Activated T-cell treated with anti-CD3 and anti-CD28 coated beads, Interleukin-2, amount 50 U/mL, for 4 hours (primary cell): ENCODE results near the gene ATXN1. TPM values are rescaled to one million over a fixed set of nuclear protein-coding genes. Genes with fewer than 3 reads are reported as not detected.

Source experiments
- ATAC-seq, 2 donors: fragments of 200-7000 bp; cut with Tn5 transposase; one replicate each; pipeline ENCODE4 v1.10.0; 2021
- DNase-seq: peaks from one replicate; pipeline ENCODE4 v3.0.0-alpha.2; 2020
- H3K27me3 Mint-ChIP-seq: one replicate; pipeline ENCODE4 v1.8.0; 2021; ENCODE audit warnings: low read depth, mixed read lengths
- H3K36me3 Mint-ChIP-seq: one replicate; pipeline ENCODE4 v1.8.0; 2022; ENCODE audit warnings: mixed read lengths; ENCODE audit not compliant: insufficient read depth
- H3K4me1 Mint-ChIP-seq: one replicate; pipeline ENCODE4 v1.8.0; 2021; ENCODE audit warnings: low read depth, mixed read lengths
- H3K4me3 Mint-ChIP-seq: one replicate; pipeline ENCODE4 v1.8.0; 2021; ENCODE audit warnings: mild to moderate bottlenecking, moderate library complexity, mixed read lengths
- H3K9me3 Mint-ChIP-seq: one replicate; pipeline ENCODE4 v1.8.0; 2021; ENCODE audit warnings: mixed read lengths
- total RNA-seq, 3 donors: library from RNA; stranded (reverse); gene quantifications; one replicate each; pipeline ENCODE4 v1.2.1, GENCODE V29; 2021

Gene ATXN1
- total RNA-seq, 3 donors from 2014 or later = 39.5 to 63.8 (median 45.1) TPM

DNA sequence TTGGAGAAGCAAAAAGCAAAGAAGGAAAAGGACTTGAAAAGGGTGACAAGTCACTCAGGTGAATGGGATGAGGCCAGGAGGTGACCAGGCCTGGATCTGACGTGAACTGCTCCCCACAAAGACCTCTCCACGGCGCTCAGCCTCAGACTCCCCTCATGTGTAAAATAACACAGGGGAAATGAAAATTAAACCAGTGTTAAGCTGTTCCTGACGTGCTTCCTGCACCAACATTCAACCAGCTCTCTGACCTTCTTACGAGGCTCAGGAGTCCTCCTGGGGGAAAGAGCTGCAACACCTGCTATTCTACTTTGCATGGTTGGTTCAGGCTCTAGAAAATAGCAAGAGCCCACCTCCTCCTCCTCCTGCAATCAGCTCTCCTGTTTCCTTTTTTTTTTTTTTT, 256.7 kb downstream of the ATXN1 start:
- ATAC-seq = no peak
- DNase-seq = no peak
- Mint-ChIP-seq H3K4me1 (peaks cover 42% of the 10 kb centered on the region), H3K9me3 (no peaks in the 10 kb centered on the region), H3K4me3 (no peak overlapping the region), H3K36me3 (peaks cover 18% of the 10 kb centered on the region), H3K27me3 (no peaks in the 10 kb centered on the region)

DNA sequence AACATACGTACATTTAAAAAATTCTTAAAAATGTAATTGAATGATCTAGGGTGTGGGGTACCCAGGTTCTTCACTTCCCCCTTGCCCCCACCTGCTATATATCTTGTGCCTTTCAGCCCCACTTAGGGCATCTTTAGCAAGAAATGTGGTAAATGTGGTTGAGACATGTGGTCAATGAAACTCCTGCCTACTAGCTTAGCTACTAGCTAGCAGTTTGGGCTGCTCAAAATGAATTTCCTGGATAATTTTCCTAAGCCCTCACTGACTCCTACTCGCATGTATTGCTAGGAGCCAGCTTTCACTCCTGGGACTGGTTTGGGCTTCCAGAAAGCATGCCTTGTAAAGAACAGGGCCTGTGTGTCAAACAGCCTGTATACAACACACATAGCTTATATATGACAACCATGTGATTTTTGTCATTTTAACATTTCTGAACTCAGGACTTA, 257.3 kb downstream of the ATXN1 start:
- ATAC-seq (peak; percentile 80 to 85), DNase-seq (no peak)

DNA sequence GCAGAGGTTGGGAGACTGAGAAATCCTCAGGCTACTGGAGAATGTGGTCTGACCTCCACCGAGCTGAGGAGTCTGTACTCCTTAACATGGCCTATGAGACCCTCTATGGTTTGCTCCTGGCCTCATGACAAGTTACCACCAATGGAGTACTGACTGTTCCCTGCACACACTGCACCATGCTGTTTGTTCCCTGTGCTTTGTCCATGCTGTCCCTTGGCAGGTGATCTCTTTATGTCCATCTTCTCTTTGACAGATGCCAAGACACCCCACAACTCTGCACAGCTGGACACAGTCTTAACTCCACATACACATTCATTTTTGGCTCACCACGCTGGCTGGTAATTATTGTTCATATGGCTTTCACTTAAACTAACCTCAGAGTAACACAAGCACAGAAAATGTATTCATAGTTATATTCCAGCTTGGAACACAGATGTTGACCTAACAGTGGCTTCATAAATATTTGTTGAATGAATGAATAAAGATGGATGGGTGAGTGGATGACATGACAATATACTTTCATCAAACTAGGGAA, 258.0 kb downstream of the ATXN1 start:
- DNase-seq = no peak
- Mint-ChIP-seq H3K9me3 (no peaks in the 10 kb centered on the region), H3K4me1 (peaks cover 36% of the 10 kb centered on the region), H3K4me3 (no peak overlapping the region), H3K27me3 (no peaks in the 10 kb centered on the region), H3K36me3 (peaks cover 20% of the 10 kb centered on the region)
- no peak for ATAC-seq

More for the DNA sequence above, 257.3 kb downstream of the ATXN1 start:
- no peak overlapping the region for H3K4me3 Mint-ChIP-seq
- no peaks in the 10 kb centered on the region for H3K27me3 Mint-ChIP-seq
- H3K9me3 Mint-ChIP-seq = no peaks in the 10 kb centered on the region
- peaks cover 38% of the 10 kb centered on the region for H3K4me1 Mint-ChIP-seq
- peaks cover 17% of the 10 kb centered on the region for H3K36me3 Mint-ChIP-seq

DNA sequence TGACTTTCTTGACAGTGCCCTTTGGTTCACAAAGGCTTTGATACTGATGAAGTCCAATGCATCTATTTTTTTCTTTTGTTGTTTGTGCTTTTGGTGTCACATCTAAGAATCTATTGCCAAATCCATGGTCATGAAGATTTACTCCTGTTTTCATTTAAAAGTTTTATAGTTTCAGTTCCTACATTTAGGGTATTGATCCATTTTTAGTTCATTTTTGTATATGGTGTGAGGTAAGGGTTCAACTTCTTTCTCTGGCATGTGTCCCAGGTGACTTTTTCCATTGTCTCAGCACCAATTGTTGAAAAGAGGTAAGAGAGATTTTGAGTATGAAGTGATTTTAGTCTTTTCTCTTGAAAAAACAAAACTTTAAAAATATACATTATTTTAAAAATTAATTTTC, 262.3 kb downstream of the ATXN1 start:
- Mint-ChIP-seq H3K27me3 (no peaks in the 10 kb centered on the region), H3K9me3 (no peaks in the 10 kb centered on the region), H3K4me1 (peaks cover 42% of the 10 kb centered on the region), H3K4me3 (no peak overlapping the region), H3K36me3 (peaks cover 35% of the 10 kb centered on the region)
- DNase-seq (no peak), ATAC-seq (no peak)

DNA sequence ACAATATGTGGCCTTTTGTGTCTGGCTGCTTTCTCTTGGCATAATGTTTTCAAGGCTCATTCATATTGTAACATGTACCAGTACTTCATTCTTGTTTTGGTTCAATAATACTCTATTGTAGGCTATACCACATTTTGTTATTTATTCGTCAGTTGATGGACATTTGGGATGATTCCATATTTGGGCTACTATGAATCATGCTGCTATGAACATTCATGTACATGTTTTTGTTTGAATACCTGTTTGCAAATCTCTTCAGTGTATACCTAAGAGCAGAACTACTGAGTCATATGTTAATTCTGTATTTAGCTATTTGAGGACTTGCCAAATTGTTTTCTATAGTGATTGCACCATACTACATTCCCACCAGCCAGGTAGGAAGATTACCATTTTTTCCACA, 263.0 kb downstream of the ATXN1 start:
- H3K4me3 Mint-ChIP-seq = no peak overlapping the region
- ATAC-seq (peak in 1 of 2 donors; percentile 35), DNase-seq (no peak)
- no peaks in the 10 kb centered on the region for H3K9me3 Mint-ChIP-seq
- no peaks in the 10 kb centered on the region for H3K27me3 Mint-ChIP-seq
- H3K4me1 Mint-ChIP-seq = peaks cover 42% of the 10 kb centered on the region
- H3K36me3 Mint-ChIP-seq = peaks cover 32% of the 10 kb centered on the region

DNA sequence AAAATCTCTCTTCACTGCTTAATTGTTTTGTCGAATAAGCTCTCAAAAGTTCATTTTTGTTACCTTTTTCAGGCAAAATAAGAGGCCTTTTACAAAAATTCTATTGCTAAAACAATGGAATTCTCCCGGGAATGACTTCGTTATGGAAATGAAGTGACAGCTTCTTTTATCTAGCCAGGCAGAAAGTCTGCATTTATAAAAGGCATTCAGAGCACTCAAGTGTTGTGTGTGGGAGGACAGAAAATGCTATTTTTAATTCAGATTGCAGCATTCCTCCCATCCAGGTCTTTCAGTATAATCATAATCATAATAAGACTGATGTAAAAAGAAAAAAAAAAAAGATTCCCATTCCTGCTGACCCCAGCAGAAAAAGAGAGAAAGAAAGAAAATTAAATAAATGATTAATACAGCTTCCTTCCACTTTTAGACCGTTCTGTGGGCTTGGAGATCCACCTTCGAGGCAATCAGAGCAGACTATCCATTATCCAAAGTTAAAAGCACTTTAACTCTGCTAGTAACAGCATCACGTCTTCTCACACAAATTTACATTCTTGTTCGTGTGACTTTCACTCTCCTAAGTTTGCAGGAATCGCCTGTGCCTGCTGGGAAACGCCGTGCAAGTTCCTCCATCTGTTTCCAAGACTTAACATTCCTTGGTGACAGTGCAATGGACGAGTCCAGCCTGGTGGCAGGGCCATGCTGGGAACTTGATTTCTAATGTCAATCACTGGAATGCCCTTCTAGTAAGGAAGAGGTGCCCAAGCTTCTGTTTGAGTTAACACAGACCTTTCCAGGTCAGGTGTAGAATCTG, 264.1 kb downstream of the ATXN1 start:
- no peak overlapping the region for H3K4me3 Mint-ChIP-seq
- no peaks in the 10 kb centered on the region for H3K27me3 Mint-ChIP-seq
- no peaks in the 10 kb centered on the region for H3K9me3 Mint-ChIP-seq
- H3K36me3 Mint-ChIP-seq = peaks cover 33% of the 10 kb centered on the region
- ATAC-seq (no peak), DNase-seq (no peak)
- H3K4me1 Mint-ChIP-seq = peaks cover 44% of the 10 kb centered on the region

DNA sequence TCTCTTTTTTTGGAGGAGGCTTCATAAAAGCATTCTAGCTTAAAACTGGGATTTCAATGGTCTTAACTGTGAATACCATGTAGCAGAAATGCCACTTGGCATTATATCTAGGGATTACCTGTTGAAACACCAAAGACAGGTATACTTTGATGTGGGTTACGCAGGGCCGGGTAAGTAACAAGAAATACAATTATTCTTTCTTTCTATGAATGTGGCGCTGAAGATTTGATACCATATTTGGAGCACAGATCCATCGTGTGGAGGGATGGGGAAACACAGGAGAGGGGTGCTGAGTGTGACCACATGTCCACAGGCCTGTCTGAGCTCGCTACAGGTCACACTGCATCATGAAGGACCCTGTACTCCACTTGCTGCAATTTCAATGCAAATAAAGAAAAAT, 265.1 kb downstream of the ATXN1 start:
- DNase-seq (no peak), ATAC-seq (no peak)
- Mint-ChIP-seq H3K4me1 (peaks cover 44% of the 10 kb centered on the region), H3K27me3 (no peaks in the 10 kb centered on the region), H3K4me3 (no peak overlapping the region), H3K9me3 (no peaks in the 10 kb centered on the region), H3K36me3 (peaks cover 27% of the 10 kb centered on the region)

DNA sequence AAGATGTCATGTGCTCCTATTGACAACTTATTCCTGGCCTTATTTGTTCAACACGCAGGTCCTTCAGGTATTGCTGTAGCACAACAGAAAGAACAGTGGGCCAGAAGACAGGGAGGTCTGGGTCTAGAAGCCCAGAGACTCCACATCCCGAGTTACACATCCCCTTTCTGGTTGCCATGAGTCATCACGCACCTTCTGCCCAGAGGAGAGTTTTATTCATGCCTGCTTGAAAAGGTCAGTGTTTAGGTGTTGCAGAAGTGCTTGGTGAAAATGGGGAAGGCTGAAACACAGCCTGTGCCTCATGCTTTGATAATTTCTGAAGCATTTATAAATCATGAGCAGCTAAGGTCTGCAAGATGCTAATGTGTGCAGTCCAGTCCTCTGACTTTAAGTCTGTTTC, 266.5 kb downstream of the ATXN1 start:
- Mint-ChIP-seq H3K27me3 (no peaks in the 10 kb centered on the region), H3K36me3 (peaks cover 22% of the 10 kb centered on the region), H3K4me3 (no peak overlapping the region), H3K4me1 (peaks cover 53% of the 10 kb centered on the region), H3K9me3 (no peaks in the 10 kb centered on the region)
- peak; percentile 41 to 53 for ATAC-seq
- DNase-seq = no peak

DNA sequence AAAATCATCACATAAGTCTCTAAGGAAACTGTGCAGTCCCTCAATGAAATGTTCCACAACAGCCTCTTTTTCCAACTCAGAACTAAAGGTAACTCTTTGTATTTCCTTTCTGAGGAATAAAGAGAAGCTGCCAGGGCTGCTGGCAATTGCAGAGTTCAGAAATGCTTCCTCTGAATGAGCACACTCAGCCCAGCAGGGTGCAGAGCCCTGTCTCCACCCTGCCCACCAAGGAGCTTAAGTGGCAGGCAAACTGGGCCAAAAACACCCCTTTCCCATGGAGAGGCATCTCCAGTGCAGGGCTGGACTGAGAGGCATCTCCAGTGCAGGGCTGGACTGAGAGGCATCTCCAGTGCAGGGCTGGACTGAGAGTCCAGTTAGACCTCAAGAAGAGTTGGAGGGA, 267.5 kb downstream of the ATXN1 start:
- Mint-ChIP-seq H3K4me3 (no peak overlapping the region), H3K4me1 (peaks cover 63% of the 10 kb centered on the region), H3K9me3 (no peaks in the 10 kb centered on the region), H3K27me3 (no peaks in the 10 kb centered on the region), H3K36me3 (peaks cover 20% of the 10 kb centered on the region)
- ATAC-seq (no peak), DNase-seq (no peak)

DNA sequence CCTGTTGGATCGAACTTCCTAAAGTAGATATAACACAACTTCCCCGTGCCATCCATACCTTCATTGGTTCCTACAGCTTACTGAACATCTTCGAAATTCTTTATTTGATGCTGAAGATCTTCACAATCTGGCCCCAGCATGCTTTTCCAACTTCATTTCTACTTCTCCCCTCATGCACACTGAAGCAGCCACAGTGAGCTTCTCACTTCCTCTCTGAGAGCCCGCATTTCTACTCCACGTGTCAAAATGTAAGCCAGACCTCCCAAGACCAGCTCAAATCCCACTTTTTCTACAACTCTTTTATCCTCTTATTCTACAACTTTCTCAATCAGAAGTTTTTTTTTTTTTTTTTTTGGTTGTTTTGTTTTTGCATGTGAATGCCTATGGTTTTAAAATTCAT, 268.1 kb downstream of the ATXN1 start:
- H3K4me3 Mint-ChIP-seq = no peak overlapping the region
- no peaks in the 10 kb centered on the region for H3K9me3 Mint-ChIP-seq
- H3K36me3 Mint-ChIP-seq = peaks cover 16% of the 10 kb centered on the region
- no peaks in the 10 kb centered on the region for H3K27me3 Mint-ChIP-seq
- ATAC-seq (no peak), DNase-seq (no peak)
- H3K4me1 Mint-ChIP-seq = peaks cover 67% of the 10 kb centered on the region

DNA sequence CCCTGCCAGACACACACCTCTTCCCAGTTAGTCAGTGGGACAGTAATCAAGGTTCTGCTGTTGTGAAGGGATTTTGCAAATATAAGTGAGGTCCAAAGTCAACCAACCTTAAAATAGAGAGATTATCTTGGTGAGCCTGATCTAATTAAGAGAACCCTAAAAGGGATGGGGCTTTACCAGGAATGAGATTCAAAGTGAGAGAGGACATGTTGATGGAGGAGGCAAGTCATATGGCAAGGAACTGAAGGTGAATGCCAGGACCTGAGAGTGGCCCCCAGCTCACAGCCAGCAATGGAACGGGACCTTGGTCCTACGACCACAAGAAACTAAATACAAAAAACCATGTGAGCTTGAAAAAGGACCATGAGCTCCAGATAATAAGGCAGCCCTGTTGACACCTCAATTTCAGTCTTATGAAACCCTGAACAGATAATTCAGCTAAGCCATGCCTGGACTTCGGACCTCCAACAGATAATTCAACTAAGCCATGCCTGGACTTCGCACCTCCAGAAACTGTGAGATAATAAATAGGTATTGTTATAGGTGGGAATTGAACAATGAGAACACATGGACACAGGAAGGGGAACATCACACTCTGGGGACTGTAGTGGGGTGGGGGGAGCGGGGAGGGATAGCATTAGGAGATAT, 269.5 kb downstream of the ATXN1 start:
- peaks cover 6% of the 10 kb centered on the region for H3K36me3 Mint-ChIP-seq
- H3K4me3 Mint-ChIP-seq = no peak overlapping the region
- H3K27me3 Mint-ChIP-seq = no peaks in the 10 kb centered on the region
- DNase-seq (no peak), ATAC-seq (no peak)
- H3K4me1 Mint-ChIP-seq = peaks cover 70% of the 10 kb centered on the region
- H3K9me3 Mint-ChIP-seq = no peaks in the 10 kb centered on the region

DNA sequence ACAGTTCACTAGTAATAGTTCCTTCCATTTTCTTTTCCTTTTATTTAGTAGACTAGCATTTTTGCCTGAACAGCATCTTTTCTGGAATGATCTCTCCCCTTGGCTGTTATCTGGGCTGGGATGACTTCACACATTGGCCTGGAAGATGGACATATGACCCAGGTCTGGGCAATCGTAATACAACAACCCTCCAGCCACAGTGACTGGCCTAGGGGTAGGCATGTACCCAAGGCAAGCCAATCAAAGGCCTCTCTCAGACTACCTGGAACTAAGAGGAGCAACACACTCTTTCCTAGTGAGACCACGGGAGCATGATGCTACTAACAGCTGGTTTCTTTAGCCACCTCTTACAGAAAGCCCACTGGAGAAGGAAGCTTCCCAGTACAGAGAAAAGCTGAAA, 270.6 kb downstream of the ATXN1 start:
- H3K4me3 Mint-ChIP-seq = no peak overlapping the region

DNA sequence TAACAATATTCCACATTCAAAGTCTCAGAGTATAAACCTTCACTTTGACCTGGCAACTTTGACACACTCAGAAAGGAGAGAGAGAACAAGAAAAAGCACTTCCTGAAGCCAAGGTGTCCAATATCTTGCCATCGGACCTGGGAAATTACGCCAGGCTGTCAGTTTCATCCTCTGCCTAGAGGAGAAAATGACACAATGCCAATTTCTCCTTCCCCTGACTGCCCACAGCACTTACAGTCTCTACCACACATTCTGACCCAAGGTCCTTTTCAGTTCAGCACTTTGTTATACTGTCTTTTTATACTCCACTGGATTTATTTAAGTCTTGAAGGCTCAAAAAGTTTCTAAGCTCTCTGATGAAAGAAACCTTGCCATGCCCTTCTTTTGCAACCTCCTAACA, 272.4 kb downstream of the ATXN1 start:
- Mint-ChIP-seq H3K27me3 (no peaks in the 10 kb centered on the region), H3K4me1 (peaks cover 76% of the 10 kb centered on the region), H3K36me3 (peaks cover 18% of the 10 kb centered on the region), H3K4me3 (no peak overlapping the region), H3K9me3 (no peaks in the 10 kb centered on the region)
- ATAC-seq (no peak), DNase-seq (no peak)

More for the DNA sequence above, 270.6 kb downstream of the ATXN1 start:
- H3K9me3 Mint-ChIP-seq = no peaks in the 10 kb centered on the region
- peaks cover 11% of the 10 kb centered on the region for H3K36me3 Mint-ChIP-seq
- peaks cover 73% of the 10 kb centered on the region for H3K4me1 Mint-ChIP-seq
- H3K27me3 Mint-ChIP-seq = no peaks in the 10 kb centered on the region
- no peak for DNase-seq
- ATAC-seq = no peak

DNA sequence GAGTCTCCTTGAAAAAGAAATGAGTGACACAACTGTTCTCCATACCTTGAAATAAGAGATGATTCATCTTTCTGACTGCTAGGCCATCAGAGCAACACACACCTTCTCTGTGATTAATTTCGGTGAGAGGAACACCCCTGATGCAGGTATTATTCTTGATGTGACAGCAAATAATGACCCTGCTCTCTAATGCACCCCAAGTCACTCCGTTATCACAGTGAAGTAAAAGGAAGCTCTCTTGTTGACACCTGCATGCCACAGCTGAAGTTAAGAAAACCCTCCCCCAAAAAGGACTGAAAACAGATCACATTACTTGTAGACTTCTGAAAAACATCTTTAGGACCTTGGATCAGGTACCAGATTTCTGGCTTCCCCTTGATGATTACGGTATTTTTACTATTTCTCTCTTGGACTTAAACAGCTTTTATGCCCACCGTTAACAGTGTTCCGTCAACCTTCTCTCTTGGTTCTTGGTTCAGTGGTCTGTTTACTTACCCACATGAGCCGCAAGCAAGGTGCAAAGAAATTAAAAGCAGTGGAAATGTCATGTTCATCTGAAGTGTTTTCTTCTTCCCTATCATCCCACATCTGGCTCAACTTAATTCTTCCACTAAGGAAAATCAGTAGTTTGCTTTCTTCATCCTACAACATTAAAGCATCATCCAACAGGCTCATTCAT, 273.1 kb downstream of the ATXN1 start:
- no peaks in the 10 kb centered on the region for H3K9me3 Mint-ChIP-seq
- peak overlapping the region; percentile 9 for H3K4me3 Mint-ChIP-seq
- no peaks in the 10 kb centered on the region for H3K27me3 Mint-ChIP-seq
- peaks cover 21% of the 10 kb centered on the region for H3K36me3 Mint-ChIP-seq
- H3K4me1 Mint-ChIP-seq = peaks cover 78% of the 10 kb centered on the region
- peak; percentile 49 to 51 for ATAC-seq
- no peak for DNase-seq
